OCI-LY3 (cell line): ENCODE measurements around the gene ESF1.

Experiments used
- H2AFZ ChIP-seq: fragments of 200-600, 300-600 bp; shearing (Covaris generic); 2 replicates; pipeline ENCODE4 v1.6.0; 2014; ENCODE audit warnings: antibody characterized with exemption, low read depth, low read length
- H3K27ac ChIP-seq: fragments of 200-600, 300-600 bp; sonication (generic); 2 replicates; pipeline ENCODE4 v1.5.1; 2014; ENCODE audit warnings: mild to moderate bottlenecking, low read length, moderate library complexity, mixed read lengths
- H3K27me3 ChIP-seq: fragments of 200-600, 300-600 bp; sonication (generic); 2 replicates; pipeline ENCODE4 v1.6.1; 2014; ENCODE audit warnings: low read depth, low read length, mixed read lengths
- H3K36me3 ChIP-seq: fragments of 200-600, 300-600 bp; sonication (generic); replicated peaks from 2 replicates; pipeline ENCODE3; 2014; ENCODE audit warnings: low read depth, low read length, mixed read lengths
- H3K4me1 ChIP-seq: fragments of 300-600, 200-600 bp; sonication (generic); 2 replicates; pipeline ENCODE4 v1.6.1; 2014; ENCODE audit warnings: low read length, mixed read lengths
- H3K4me2 ChIP-seq: fragments of 200-600, 300-600 bp; sonication (generic); 2 replicates; pipeline ENCODE4 v1.6.1; 2014; ENCODE audit warnings: low read length, mixed read lengths
- H3K4me3 ChIP-seq: fragments of 300-600, 200-600 bp; sonication (generic); 2 replicates; pipeline ENCODE4 v1.5.1; 2014; ENCODE audit warnings: antibody characterized with exemption, mild to moderate bottlenecking, low read length, moderate library complexity
- H3K79me2 ChIP-seq: fragments of 300-600, 200-600 bp; shearing (Covaris generic); 2 replicates; pipeline ENCODE4 v1.6.1; 2014; ENCODE audit warnings: mild to moderate bottlenecking, low read length, mixed read lengths
- H3K9ac ChIP-seq: fragments of 300-600, 200-600 bp; shearing (Covaris generic); 2 replicates; pipeline ENCODE4 v1.6.0; 2014; ENCODE audit warnings: mild to moderate bottlenecking, low read length, moderate library complexity
- H3K9me3 ChIP-seq: fragments of 200-600, 300-600 bp; shearing (Covaris generic); 2 replicates; pipeline ENCODE4 v1.6.1; 2014; ENCODE audit warnings: low read length, mixed read lengths; ENCODE audit not compliant: insufficient read depth
- H4K20me1 ChIP-seq: fragments of 200-600, 300-600 bp; sonication (generic); 2 replicates; pipeline ENCODE4 v1.6.1; 2016; ENCODE audit warnings: low read length, mixed read lengths; ENCODE audit not compliant: insufficient read depth
- CTCF ChIP-seq: fragments of 200-600, 300-600 bp; sonication (generic); IDR thresholded peaks from 2 replicates; pipeline ENCODE4 v1.5.1; 2014; ENCODE audit warnings: antibody characterized with exemption, low read length, low read depth
- EZH2phosphoT487 ChIP-seq: fragments of 200-600 bp; shearing (Covaris generic); IDR thresholded peaks from 2 replicates; pipeline ENCODE4 v1.6.1; 2018; ENCODE audit warnings: antibody characterized with exemption, mixed run types, low read depth

Gene ESF1

DNA sequence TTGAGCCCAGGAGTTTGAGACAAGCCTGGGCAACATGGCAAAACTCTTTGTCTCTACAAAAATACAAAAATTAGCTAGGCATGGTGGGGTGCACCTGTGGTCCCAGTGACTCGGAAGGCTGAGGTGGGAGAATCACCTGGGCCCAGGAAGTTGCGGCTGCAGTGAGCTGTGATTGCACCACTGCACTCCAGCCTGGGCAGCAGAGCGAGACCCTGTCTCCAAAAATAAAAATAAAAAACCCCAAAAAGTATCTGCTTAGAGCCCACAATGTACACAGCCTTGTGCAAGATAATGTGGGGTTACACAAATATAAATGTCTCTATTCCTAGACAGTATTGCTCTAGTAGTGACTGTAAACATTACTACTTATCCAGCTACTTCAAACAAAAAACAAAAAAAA is 5.9 kb downstream of the ESF1 start:
- no peak overlapping the region for H3K9ac ChIP-seq
- H3K27ac ChIP-seq: no peak overlapping the region
- no peak overlapping the region for H2AFZ ChIP-seq
- H3K4me3 ChIP-seq: no peak overlapping the region
- H3K4me1 ChIP-seq: peaks cover 6% of the 10 kb centered on the region
- H3K9me3 ChIP-seq: no peaks in the 10 kb centered on the region
- no peak overlapping the region for H3K4me2 ChIP-seq
- H3K36me3 ChIP-seq: peaks cover 70% of the 10 kb centered on the region
- no peaks in the 10 kb centered on the region for H3K27me3 ChIP-seq
- TF ChIP-seq EZH2phosphoT487 (no peak), CTCF (no peak)
- H3K79me2 ChIP-seq: peaks cover 57% of the 10 kb centered on the region
- no peaks in the 10 kb centered on the region for H4K20me1 ChIP-seq

GRCh38 chr20:13777171-13777601 is 7.5 kb downstream of the ESF1 start:
- no peaks in the 10 kb centered on the region for H3K9me3 ChIP-seq
- H3K4me1 ChIP-seq: no peaks in the 10 kb centered on the region
- TF ChIP-seq CTCF: no peak
- TF ChIP-seq EZH2phosphoT487: no peak
- peaks cover 40% of the 10 kb centered on the region for H3K79me2 ChIP-seq
- no peak overlapping the region for H3K27ac ChIP-seq
- H3K4me2 ChIP-seq: no peak overlapping the region
- peaks cover 5% of the 10 kb centered on the region; the same call in 1 of the 2 replicates for H4K20me1 ChIP-seq
- H3K9ac ChIP-seq: no peak overlapping the region
- H2AFZ ChIP-seq: no peak overlapping the region
- H3K27me3 ChIP-seq: no peaks in the 10 kb centered on the region
- H3K36me3 ChIP-seq: peaks cover 72% of the 10 kb centered on the region
- H3K4me3 ChIP-seq: no peak overlapping the region

GRCh38 chr20:13775867-13776266 is 8.9 kb downstream of the ESF1 start:
- Histone ChIP-seq H3K27me3 (no peaks in the 10 kb centered on the region), H3K9ac (no peak overlapping the region), H3K4me2 (no peak overlapping the region), H2AFZ (no peak overlapping the region), H4K20me1 (peaks cover 7% of the 10 kb centered on the region; the same call in 1 of the 2 replicates), H3K79me2 (peaks cover 30% of the 10 kb centered on the region), H3K9me3 (no peaks in the 10 kb centered on the region), H3K4me3 (no peak overlapping the region), H3K27ac (no peak overlapping the region), H3K36me3 (peaks cover 73% of the 10 kb centered on the region), H3K4me1 (no peaks in the 10 kb centered on the region)
- TF ChIP-seq EZH2phosphoT487 (no peak), CTCF (no peak)

- no peak overlapping the region for H2AFZ ChIP-seq
- H3K27ac ChIP-seq: no peak overlapping the region
- TF ChIP-seq CTCF (no peak), EZH2phosphoT487 (no peak)
- H3K4me3 ChIP-seq: no peak overlapping the region
- H3K79me2 ChIP-seq: peaks cover 4% of the 10 kb centered on the region; the same call in 1 of the 2 replicates
- no peaks in the 10 kb centered on the region for H3K4me1 ChIP-seq
- H3K9ac ChIP-seq: no peak overlapping the region
- H4K20me1 ChIP-seq: peaks cover 7% of the 10 kb centered on the region; the same call in 1 of the 2 replicates
- H3K36me3 ChIP-seq: peaks cover 77% of the 10 kb centered on the region
- H3K4me2 ChIP-seq: no peak overlapping the region
- no peaks in the 10 kb centered on the region for H3K9me3 ChIP-seq
- H3K27me3 ChIP-seq: no peaks in the 10 kb centered on the region
Observed at GRCh38 chr20:13772529-13772928, 12.2 kb downstream of the ESF1 start.
